PC-9 (cell line): ENCODE measurements around the gene TRNT1. TPM values are rescaled to one million over a fixed set of nuclear protein-coding genes. Genes with fewer than 3 reads are reported as not detected.

Source experiments
- BruUV-seq: library from RNA; stranded (reverse); fragments of 400-500 nt; replicated peaks from 2 replicates; lab custom pipeline; 2021; lab: Mats Ljungman, UMichigan
- CTCF ChIA-PET: fragments of 300-600 bp; sonication (Branson Sonifier 250); formaldehyde crosslinking; loops from one replicate; lab custom pipeline; 2022; ENCODE audit warnings: antibody characterized with exemption; lab: Charles Lee
- POLR2A ChIA-PET: fragments of 300-600 bp; sonication (Branson Sonifier 250); formaldehyde crosslinking; loops from one replicate; lab custom pipeline; 2022; ENCODE audit warnings: antibody characterized with exemption; ENCODE audit not compliant: unreplicated experiment; lab: Charles Lee
- DNase-seq, 2 experiments: peaks; one replicate each; pipeline versions ENCODE4 v3.0.0 to v3.0.0-alpha.2; 2015 to 2022; ENCODE audit warnings: mixed read lengths in 1 of 2
- H2AFZ ChIP-seq: fragments of 200-600 bp; sonication (generic); 2 replicates; pipeline ENCODE4 v1.8.1; 2017; ENCODE audit warnings: antibody characterized with exemption
- H3F3A ChIP-seq: fragments of 200-600 bp; sonication (generic); 2 replicates; pipeline ENCODE4 v1.8.1; 2017; ENCODE audit warnings: antibody characterized with exemption, mild to moderate bottlenecking, low read depth; ENCODE audit not compliant: insufficient read depth
- H3K27ac ChIP-seq: fragments of 200-600 bp; sonication (generic); 2 replicates; pipeline ENCODE4 v1.6.1; 2016; ENCODE audit warnings: mixed run types
- H3K27me3 ChIP-seq: fragments of 200-600 bp; sonication (generic); 2 replicates; pipeline ENCODE4 v1.6.1; 2016; ENCODE audit warnings: low read depth, mixed run types; ENCODE audit not compliant: insufficient read depth
- H3K36me3 ChIP-seq: fragments of 200-600 bp; sonication (generic); 2 replicates; pipeline ENCODE4 v1.6.1; 2016; ENCODE audit warnings: low read depth, mixed run types
- H3K4me1 ChIP-seq: fragments of 200-600 bp; sonication (generic); replicated peaks from 2 replicates; pipeline ENCODE4 v1.6.1; 2016; ENCODE audit warnings: mixed run types; ENCODE audit not compliant: insufficient read depth
- H3K4me2 ChIP-seq: fragments of 200-600 bp; sonication (generic); 2 replicates; pipeline ENCODE4 v1.6.1; 2017; ENCODE audit warnings: mixed run types
- H3K4me3 ChIP-seq: fragments of 200-600 bp; sonication (generic); 2 replicates; pipeline ENCODE4 v1.6.1; 2016; ENCODE audit warnings: mixed run types
- H3K79me2 ChIP-seq: fragments of 200-600 bp; sonication (generic); 2 replicates; pipeline ENCODE4 v1.6.1; 2017; ENCODE audit warnings: low read depth, mixed run types
- H3K9me2 ChIP-seq: fragments of 200-600 bp; sonication (generic); 2 replicates; pipeline ENCODE4 v1.8.1; 2017; ENCODE audit warnings: mild to moderate bottlenecking; ENCODE audit not compliant: insufficient read depth
- H3K9me3 ChIP-seq: fragments of 200-600 bp; sonication (generic); 2 replicates; pipeline ENCODE4 v1.8.1; 2016; ENCODE audit warnings: low read depth; ENCODE audit not compliant: insufficient read depth
- H4K20me1 ChIP-seq: fragments of 200-600 bp; sonication (generic); 2 replicates; pipeline ENCODE4 v1.8.1; 2017; ENCODE audit not compliant: insufficient read depth
- CTCF ChIP-seq: fragments of 200-600 bp; sonication (generic); conservative IDR thresholded peaks from 2 replicates; pipeline ENCODE4 v1.6.1; 2017; ENCODE audit warnings: mixed run types, antibody characterized with exemption, mild to moderate bottlenecking, moderate library complexity
- EZH2 ChIP-seq: fragments of 200-600 bp; sonication (generic); IDR thresholded peaks from 2 replicates; pipeline ENCODE4 v1.8.0; 2017; ENCODE audit warnings: antibody characterized with exemption, low read depth
- intact Hi-C: fragments of 100-400 bp; cut with micrococcal nuclease; formaldehyde crosslinking; loops from one replicate; pipeline ENCODE4 v1.10.0; 2022; ENCODE audit not compliant: unreplicated experiment
- total RNA-seq: library from RNA; stranded (reverse); gene quantifications from 2 replicates; pipeline ENCODE4 v1.2.3, GENCODE V29; 2021

Gene TRNT1
- total RNA-seq, 1 experiment from 2014 or later = 22.5 TPM

- BruUV-seq = no TSS peak
- no peak for TF ChIP-seq CTCF
- TF ChIP-seq EZH2 = no peak
- ChIA-PET CTCF (no interaction called here), POLR2A (no interaction called here)
- Histone ChIP-seq H3K79me2 (no peaks in the 10 kb centered on the region), H3K9me2 (no peaks in the 10 kb centered on the region), H3K4me1 (no peaks in the 10 kb centered on the region), H3K27me3 (peaks cover 15% of the 10 kb centered on the region), H3K27ac (no peak overlapping the region), H2AFZ (no peak overlapping the region), H3K4me3 (no peak overlapping the region), H3K4me2 (no peak overlapping the region), H3K36me3 (no peaks in the 10 kb centered on the region), H3F3A (no peaks in the 10 kb centered on the region), H3K9me3 (no peaks in the 10 kb centered on the region), H4K20me1 (no peaks in the 10 kb centered on the region)
- no peak for DNase-seq
- intact Hi-C loops = no loop called here
These were observed 24.0 kb upstream of the TRNT1 start for GRCh38 chr3:3102751-3103150.

- H3K9me3 ChIP-seq = no peaks in the 10 kb centered on the region
- H3K9me2 ChIP-seq = no peaks in the 10 kb centered on the region
- no peaks in the 10 kb centered on the region for H3K4me1 ChIP-seq
- peaks cover 15% of the 10 kb centered on the region for H3K27me3 ChIP-seq
- no peaks in the 10 kb centered on the region for H3K79me2 ChIP-seq
- no peak overlapping the region for H3K4me2 ChIP-seq
- H3K4me3 ChIP-seq = no peak overlapping the region
- H4K20me1 ChIP-seq = no peaks in the 10 kb centered on the region
- no peak for DNase-seq
- no peak overlapping the region for H2AFZ ChIP-seq
- H3K36me3 ChIP-seq = no peaks in the 10 kb centered on the region
- H3K27ac ChIP-seq = no peak overlapping the region
- ChIA-PET POLR2A (no interaction called here), CTCF (no interaction called here)
- no peak for TF ChIP-seq CTCF
- TF ChIP-seq EZH2 = no peak
- intact Hi-C loops = no loop called here
- no TSS peak for BruUV-seq
- no peaks in the 10 kb centered on the region for H3F3A ChIP-seq
These were observed 21.5 kb upstream of the TRNT1 start for GRCh38 chr3:3105246-3105645.

- H3K9me2 ChIP-seq = no peaks in the 10 kb centered on the region
- H4K20me1 ChIP-seq = no peaks in the 10 kb centered on the region
- intact Hi-C loops = no loop called here
- H3F3A ChIP-seq = no peaks in the 10 kb centered on the region
- no peak overlapping the region for H3K4me3 ChIP-seq
- H3K79me2 ChIP-seq = no peaks in the 10 kb centered on the region
- no peak overlapping the region for H2AFZ ChIP-seq
- H3K4me2 ChIP-seq = no peak overlapping the region
- ChIA-PET POLR2A (no interaction called here), CTCF (no interaction called here)
- no TSS peak for BruUV-seq
- H3K36me3 ChIP-seq = no peaks in the 10 kb centered on the region
- H3K9me3 ChIP-seq = no peaks in the 10 kb centered on the region
- DNase-seq = no peak
- no peak overlapping the region for H3K27ac ChIP-seq
- no peaks in the 10 kb centered on the region for H3K4me1 ChIP-seq
- peaks cover 15% of the 10 kb centered on the region; the same call in 1 of the 2 replicates for H3K27me3 ChIP-seq
- TF ChIP-seq EZH2 (no peak), CTCF (no peak)
These were observed 20.9 kb upstream of the TRNT1 start for GRCh38 chr3:3105815-3106214.
